ENCODE results near the gene COX6B2.
"Not testable (repeated sequence)": the region's sequence is repeated elsewhere in the genome, so short reads cannot be mapped to it uniquely, and the experiment has no call there.

Gene COX6B2

DNA sequence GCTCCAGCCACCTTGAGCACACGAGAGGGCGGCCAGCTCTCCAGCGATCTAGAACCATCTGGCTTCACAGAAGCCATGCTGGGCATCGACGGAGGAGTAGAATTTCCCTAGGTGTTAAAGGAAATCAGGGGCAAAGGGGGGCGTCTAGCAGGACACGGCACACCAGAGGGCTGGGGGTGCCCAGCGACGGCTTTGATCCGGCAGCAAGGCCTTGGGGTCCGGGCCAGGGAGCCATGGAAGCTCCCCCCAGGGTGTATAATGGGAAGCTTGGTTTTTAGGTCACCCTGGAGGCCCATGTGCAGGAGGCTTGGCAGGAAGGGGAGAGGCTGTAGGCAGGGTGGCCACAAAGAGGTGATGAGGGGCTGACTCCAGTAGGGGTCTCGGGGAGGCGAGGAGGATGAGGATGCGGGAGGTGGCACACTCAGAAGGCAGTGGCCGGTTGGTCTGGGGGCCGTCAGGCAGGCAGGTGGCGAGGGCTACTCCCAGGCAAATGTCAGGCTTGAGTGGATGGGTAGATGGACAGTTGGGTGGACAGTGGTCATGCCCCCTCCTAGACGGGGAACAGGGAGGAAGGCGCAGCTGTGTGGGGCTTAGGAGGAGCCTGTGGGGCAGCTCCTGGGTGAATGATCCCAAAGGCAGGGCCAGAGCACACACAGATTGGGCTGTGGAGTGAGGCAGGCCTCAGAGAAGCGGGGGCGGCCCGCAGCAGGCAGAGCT, 9.3 kb downstream of the COX6B2 start:
- DNase-seq: no peak

DNA sequence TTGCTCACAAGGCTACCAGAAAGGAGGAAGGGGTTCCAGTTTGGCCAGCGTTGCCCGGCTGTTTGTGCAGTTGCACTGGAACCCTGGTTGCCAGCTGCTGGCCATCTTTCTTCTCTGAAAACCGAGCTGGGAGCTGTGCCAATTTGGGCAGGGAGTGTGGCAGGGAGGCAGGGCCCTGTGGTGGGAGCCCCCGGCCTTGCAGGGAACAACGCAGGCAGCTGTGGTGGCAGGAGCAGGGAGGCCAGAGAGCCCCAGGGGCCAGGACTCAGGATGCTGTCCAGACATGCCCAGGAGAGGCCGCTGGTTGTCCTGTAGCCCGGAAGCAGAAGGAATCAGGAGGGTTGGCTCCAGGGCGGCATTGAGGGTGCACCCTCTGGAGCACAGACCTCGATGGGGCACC, 10.1 kb downstream of the COX6B2 start:
- DNase-seq: peak in 45 of 56 donors; percentile 7 to 72 (median 34)

DNA sequence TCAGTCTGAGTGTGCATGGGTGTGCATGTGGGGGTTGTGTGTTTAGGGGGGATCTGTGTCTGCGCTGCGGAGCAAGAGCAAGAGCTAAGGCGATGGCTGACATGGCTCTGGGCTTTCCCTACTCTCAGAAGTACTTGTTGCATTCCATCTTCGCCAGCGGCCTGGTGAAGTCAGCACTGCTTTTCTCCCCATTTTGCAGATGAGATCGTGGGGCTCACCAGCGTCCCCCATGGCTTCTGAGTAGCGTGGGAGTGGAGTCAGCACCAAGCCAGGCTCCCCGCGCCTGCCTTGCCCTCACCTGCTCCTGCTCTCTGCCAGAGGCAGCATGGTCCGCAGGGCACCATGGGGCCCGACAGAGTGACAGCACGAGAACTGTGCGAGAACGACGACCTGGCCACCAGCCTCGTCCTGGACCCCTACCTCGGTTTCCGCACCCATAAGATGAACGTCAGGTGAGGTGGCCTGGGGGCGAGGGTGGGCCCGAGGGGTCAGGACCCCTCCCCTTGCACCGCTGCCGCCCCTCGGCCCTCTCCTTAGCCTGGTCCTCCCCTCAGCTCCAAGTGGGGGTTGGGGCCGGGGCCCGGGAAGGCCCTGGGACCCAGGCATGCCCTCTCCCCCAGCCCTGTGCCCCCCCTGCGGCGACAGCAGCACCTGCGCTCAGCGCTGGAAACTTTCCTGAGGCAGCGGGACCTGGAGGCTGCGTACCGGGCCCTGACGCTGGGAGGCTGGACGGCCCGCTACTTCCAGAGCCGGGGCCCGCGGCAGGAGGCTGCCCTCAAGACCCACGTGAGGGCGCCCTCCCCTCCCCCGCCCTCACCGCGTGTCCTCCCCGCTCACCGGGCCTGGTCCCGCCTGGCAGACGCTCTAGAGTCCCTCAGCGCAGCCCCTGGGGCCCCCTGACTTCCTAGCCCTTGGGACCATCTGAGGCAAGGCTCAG, 12.7 kb downstream of the COX6B2 start:
- no peak for DNase-seq

DNA sequence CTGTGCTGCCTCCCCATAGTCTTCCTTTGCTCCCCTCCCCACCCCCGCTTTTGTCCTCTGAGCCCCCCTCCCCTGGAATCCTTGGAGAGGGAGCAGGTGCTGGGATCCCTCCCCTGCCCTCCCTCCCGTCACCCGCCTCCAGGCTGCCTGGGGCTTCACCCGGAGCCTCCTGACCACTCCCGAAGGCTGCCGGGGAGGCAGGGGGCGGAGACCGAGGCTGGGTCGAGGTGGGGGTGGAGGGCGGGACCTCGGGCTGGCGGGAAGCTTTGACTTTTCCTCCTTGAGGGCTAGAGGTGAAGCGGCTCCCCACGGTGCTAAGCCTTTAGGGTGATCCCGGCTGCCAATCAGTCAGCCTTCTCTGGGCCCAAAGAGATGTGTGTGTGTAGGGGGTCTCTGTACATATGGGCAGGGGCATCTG, 13.3 kb downstream of the COX6B2 start:
- peak in 45 of 56 donors; percentile 8 to 73 (median 41) for DNase-seq

DNA sequence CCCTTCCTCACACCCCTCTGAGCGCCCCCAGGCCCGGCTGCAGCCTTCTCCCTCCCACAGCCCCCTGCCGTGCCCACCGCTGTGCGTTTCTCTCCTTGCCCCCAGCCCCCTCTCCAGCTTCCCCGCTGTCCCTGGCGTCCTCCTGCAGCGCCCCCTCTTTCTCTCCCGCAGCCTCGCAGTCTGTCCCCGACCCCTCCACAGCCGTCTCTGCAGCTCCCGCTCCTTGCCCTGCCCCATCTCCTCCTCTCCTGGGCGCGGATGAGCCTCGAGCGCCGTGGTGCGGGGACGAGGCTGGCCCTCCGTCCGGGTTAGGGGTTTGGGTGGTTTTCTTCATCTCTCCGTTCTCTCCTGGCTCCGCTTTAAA, 13.8 kb downstream of the COX6B2 start:
- DNase-seq: peak in 15 of 56 donors; percentile 4 to 40 (median 21)

DNA sequence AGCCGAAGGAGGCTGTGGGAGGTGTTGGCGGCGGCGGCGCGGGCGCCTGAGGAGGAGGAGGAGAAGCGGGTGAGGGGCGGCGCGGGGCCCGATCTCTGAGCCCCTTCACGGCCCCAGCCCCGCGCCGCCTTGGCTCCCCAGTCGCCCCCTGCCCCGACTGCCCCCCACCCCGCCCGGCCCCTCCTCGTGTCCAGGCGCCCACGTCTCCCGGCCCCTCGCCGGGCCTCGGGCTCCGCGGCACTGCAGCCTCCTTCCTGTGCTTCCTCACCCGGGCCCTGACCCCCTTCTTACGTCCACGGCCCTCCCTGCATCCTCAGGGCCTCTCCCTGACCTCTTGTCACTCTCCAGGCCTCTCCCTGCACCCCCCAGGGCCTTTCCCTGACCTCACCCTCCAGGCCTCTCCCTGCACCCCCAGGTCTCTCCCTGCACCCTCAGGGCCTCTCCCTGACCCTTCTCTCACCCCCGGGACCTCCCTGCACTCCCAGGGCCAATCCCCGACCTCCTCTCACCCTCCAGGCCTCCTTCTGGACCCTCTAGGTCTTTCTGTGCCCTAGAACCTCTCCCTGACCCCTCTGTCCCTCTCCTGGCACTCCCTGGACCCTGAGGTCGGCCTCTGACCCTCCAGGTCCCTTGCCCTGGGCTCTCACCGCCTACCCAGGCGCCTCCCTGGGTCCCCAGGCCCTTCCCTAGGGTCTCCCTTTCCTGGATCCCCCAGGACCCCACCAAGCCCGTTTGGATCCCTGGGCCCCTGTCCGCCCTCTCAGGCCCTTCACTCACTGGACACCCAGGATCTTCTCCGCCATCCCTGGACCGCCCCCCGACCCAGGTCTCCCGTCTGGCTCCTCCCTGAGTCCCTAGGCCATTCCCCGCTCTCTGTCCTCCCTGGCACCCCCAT, 14.4 kb downstream of the COX6B2 start:
- peak in 10 of 56 donors; percentile 18 to 67 (median 42) for DNase-seq

DNA sequence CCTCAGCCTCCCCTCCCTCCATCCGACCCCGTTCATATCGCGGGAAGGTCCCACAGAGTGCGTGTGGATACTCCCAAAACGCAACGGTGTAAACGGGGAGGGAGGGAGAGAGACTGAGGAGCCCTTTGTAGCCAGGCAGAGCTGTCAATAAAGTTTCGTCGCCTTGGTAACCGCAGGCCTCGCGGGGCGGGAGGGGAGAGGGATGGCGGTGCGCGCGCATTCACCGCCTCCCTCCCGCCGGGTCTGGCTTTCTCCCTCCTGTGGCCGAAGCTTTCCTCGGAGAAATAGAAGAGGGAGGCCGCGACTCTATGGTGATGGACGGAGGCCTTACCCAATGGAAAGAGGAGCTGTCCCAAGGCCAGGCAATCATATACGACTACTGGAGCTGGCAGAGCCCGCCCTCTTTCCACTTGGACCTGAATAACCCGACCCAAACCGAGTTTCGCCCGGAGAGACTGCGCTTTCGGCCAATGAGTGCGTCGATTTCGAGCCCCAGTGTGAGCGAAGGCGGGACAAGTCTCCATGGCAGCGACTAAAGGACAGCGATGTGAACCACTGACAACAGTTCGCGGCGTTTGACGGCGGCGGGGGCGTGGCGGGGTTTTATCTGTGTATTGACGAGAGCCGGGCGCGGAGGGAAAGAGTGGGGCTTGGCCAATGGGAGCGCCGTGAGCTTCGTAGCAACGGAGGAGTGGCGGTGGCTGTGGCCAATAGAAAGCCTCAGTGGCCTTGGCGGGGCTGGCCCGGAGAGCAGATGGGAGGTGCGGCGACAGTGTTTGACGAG, 15.2 kb downstream of the COX6B2 start, which contains the start of gene KMT5C:
TSS of gene KMT5C (plus strand) at position 772 of the 784 bp plus-strand sequence. CDS start 2,061 bp downstream, outside the sequence.
- DNase-seq: peak; percentile 93 to 100 (median 100)

DNA sequence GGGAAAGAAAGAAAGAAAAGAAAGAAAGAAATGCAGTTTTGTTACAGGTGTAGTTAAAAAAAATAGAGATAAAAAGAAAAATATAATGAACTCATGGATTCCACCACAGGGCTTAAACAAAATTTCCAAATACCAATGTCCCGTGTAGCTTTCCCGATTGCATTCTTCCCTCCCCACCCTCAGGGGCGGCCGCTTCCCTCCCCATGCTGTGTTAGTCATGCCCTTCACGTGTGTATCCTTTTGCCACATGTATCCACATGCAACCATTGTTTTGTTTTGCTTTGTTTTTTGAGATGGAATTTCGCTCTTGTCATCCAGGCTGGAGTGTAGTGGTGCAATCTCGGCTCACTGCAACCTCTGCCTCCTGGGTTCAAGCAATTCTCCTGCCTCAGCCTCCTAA, 18.4 kb downstream of the COX6B2 start:
- no peak for DNase-seq

DNA sequence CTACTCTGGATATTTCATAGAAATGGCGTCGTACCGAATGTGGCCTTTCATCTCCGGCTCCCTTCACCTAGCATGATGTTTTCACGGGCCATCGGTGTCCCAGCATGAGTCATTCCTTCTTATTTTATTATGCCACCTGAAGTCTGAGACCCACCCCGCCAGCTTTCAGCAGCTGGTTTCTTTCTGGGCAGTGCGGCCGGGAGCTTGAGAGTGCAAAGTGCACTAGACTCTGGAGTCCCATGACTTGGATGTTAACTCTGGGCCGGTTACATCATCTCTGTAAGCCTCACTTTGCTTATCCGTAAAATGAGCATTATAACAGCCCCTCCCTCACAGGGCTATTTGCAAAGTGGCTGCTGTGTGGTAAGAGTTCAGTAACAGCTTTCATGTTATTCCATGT, 20.6 kb downstream of the COX6B2 start:
- no peak for DNase-seq

DNA sequence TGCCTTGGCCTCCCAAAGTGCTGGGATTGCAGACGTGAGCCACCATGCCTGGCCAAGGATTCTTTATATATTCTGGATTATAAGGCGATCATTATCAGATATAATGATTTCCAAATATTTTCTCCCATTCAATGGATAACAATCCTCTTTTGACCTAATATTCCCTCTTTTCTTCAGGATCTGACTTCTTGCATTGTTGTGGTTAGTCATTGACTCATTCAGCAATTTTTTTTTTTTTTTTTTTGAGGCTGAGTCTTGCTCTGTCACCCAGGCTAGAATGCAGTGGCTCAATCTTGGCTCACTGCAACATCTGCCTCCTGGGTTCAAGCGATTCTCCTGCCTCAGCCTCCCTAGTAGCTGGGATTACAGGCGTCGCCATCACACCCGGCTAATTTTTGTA, 24.7 kb downstream of the COX6B2 start:
- not testable (repeated sequence) for DNase-seq

DNA sequence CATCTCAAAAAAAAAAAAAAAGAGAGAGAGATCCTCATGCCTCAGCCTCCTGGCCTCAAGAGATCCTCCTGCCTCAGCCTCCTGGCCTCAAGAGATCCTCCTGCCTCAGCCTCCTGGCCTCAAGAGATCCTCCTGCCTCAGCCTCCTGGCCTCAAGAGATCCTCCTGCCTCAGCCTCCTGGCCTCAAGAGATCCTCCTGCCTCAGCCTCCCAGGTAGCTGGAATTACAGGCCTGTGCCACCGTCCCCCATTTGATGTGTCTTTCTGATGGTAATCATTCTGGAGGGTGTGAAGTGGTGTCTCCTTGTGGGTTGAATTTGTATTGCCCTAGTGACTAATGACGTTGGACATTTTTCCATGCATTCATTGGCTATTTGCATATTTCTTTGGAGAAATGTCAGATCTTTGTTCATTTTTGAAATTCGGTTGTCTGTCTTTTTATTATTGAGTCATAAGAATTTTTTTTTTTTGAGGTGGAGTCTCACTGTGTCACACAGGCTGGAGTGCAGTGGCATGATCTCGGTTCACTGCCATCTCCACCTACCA, 25.7 kb downstream of the COX6B2 start:
- DNase-seq: not testable (repeated sequence)

DNA sequence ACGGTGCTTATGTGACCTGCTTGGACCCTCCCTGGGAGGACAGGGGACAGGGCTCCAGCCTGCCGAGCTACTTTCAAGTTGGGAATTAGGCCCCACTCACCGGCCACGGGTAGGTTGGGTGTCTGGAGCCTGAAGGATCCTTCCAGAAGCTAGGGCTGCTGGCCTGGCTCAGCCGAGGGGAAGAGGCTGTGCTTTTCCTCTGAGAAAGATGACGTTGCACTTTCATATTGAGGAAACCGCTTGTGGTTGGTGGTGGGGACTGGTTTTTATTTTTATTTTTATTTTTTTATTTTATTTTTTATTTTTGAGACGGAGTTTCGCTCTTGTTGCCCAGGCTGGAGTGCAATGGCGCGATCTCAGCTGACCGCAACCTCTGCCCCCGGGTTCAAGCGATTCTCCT, 29.3 kb downstream of the COX6B2 start, which contains the start of gene TMEM150B:
TSS of gene TMEM150B (minus strand) at position 170 of the 400 bp plus-strand sequence. CDS start 4,305 bp downstream, outside the sequence.
- peak in 1 of 56 donors; percentile 13 for DNase-seq

DNA sequence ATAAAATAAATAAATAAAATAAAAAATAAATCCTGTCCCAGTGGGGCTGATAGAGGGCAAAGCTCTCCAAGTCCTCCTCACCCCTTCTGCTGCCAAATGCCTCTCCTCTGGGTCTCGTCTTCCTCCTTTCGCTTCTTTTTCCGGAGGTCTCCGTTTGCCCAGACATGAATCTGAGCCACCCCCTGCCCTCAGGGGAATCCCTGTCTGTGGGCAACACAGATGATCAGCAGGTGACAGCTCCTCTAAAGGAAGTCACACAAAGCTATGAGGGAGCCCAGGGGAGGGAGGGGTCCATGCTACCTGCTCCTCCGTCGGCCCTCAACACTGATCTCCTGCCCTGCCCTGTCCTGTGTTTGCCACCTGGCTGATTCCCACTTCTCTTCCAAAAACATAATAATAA, 29.9 kb downstream of the COX6B2 start:
- DNase-seq: no peak

DNA sequence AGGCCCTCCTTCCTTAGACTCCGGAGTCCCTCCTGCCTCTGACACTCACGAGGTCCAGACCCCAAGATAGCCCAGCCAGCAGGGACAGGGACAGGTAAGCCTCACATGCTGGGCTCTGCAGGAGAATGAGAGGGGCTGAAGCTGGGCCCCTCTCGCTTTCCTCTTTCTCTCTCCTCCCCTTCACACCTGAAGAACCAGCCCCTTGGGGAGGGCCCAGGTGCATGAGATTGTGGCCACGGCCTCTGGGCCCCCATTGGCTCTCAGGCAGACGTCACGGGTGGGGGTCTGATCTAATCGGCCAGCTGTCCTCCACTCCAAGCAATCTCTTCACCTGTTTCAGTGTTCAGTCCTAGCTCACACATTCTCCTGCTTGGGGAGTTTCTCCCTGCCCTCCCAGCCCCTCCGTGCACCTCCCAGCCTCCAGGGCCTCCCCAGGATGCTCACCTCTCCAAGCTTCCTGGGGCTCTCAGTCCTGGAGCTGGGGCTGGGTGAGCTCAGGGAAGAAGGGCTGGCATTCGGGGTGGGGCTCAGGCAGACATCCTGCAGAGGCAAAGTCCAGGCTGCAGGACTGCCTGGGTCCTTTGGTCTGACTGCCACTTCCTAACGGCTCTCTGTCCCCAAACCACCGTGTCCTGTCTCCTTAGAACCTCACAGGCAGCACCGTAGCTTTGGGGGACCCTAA, 32.2 kb downstream of the COX6B2 start:
- no peak for DNase-seq

DNA sequence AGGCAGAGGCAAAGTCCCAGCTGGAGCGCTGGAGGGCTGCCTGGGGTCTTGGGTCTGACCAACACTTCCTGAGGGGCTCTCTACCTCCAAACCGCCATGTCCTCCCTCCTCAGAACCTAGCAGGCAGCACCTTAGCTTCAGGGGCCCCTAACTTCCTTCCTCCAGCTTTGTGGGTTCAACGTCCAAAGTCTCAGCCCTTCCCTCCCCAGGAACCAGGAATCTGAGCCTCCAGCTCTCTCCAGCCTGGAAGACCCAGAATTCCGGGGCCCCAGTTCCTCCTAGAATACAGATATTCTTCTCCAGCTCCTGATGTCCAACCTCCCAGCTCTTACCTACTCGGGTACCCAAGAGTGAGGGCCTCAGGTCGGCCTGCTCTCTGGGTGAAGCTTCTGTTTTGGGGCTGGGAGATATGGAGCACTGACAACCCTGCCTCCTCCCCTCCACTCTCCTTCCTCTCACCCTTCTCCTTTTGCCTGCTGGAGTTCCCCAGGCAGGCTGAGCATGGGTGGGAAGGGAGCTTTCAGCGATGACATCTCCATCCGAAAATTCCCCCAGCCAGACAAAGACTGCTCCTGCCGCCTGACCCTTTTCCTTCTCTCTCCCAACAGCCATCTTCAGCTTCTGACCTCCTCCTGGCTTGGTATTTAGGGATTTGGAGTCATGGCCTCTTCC, 32.9 kb downstream of the COX6B2 start:
- DNase-seq: no peak

DNA sequence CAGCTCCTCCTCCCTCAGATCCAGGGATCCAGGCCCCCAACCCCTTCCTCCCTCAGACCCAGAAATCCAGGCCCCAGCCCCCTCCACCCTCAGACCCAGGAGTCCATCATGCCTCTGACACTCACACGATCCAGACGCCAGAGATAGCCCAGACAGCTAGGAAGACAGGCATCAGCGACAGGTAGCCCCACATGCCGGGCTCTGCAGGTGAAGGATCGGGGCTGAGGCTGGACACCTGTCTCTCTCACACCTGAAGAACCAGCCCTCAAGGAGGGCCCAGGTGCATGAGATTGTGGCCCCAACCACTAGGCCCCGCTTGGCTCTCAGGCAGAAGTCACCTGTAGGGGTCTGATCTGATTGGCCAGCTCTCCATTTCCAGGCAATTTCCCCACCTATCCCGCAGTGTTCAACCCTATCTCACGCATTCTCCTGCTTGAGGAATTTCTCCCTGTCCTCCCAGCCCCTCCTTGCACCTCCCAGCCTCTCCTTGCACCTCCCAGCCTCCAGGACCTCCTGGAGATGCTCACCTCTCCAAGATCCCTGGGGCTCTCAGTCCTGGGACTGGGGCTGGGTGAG, 33.6 kb downstream of the COX6B2 start:
- no peak for DNase-seq

DNA sequence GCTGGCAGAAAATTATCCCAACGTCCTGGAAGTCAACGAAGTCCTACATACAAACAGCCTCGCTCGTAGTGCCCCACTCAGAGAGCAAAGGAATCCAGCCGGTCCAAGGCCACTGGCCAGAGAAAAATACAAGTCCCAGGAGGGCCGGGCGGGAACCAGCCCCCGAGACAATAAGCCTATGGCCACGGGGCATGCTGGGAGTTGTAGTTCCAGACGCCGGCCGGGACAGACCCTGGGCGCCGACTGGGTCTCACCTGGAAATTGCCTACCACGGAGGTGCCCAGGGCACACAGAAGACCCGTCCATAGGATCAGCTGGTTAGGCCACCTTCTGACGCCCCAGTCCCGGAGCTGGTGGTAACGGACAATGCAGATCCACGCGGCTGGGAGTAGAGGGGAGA, 34.7 kb downstream of the COX6B2 start:
- peak in 25 of 56 donors; percentile 2 to 70 (median 24) for DNase-seq

DNA sequence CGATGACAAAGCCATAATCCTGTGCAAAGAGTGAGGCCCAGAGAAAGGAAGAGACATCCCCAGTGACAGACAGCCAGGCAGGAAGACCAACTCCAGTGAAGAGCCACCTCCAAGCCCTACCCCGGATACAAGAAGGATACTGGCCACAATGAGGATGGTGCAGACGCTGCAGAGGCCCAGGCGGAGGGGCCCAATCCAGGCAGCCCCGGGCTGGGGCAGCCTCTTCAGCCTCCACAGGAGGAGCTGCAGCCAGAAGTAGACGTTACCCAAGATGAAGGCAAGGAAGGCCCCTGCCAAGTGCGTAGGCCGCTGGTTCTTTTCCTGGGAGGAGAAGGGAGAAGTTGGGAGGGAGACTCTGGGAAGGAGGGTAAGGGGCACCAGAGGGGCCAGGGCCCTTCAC, 37.9 kb downstream of the COX6B2 start:
- DNase-seq: no peak
